Nephron (organoid): ENCODE results near the gene ASTL.
"Not testable (repeated sequence)": the region's sequence is repeated elsewhere in the genome, so short reads cannot be mapped to it uniquely, and the experiment has no call there.

Experiments used
- H3K27ac Mint-ChIP-seq, 3 experiments: 2 replicates each; pipeline ENCODE4 v1.8.0; 2020; ENCODE audit warnings: mixed read lengths in 3 of 3, mild to moderate bottlenecking in 2 of 3, moderate library complexity in 1 of 3
- H3K27me3 Mint-ChIP-seq: 2 replicates; pipeline ENCODE4 v1.8.0; 2021; ENCODE audit warnings: low read depth, mild to moderate bottlenecking, moderate library complexity, mixed read lengths
- H3K36me3 Mint-ChIP-seq: 2 replicates; pipeline ENCODE4 v1.8.0; 2020; ENCODE audit warnings: low read depth, mixed read lengths
- H3K4me1 Mint-ChIP-seq: 2 replicates; pipeline ENCODE4 v1.8.0; 2020; ENCODE audit warnings: mixed read lengths
- H3K4me3 Mint-ChIP-seq, 3 experiments: 2 replicates each; pipeline ENCODE4 v1.8.0; 2020; ENCODE audit warnings: mild to moderate bottlenecking in 3 of 3, mixed read lengths in 3 of 3, moderate library complexity in 2 of 3
- H3K9me3 Mint-ChIP-seq: 2 replicates; pipeline ENCODE4 v1.8.0; 2020; ENCODE audit warnings: mixed read lengths
- TF ChIP-seq, protein P1 (sequence below), 3 experiments: fragments of 200-600 bp; sonication (generic); IDR thresholded peaks; one replicate each; pipeline ENCODE4 v1.5.0; 2021; ENCODE audit warnings: antibody characterized with exemption in 3 of 3; ENCODE audit not compliant: unreplicated experiment in 3 of 3

Gene ASTL

DNA sequence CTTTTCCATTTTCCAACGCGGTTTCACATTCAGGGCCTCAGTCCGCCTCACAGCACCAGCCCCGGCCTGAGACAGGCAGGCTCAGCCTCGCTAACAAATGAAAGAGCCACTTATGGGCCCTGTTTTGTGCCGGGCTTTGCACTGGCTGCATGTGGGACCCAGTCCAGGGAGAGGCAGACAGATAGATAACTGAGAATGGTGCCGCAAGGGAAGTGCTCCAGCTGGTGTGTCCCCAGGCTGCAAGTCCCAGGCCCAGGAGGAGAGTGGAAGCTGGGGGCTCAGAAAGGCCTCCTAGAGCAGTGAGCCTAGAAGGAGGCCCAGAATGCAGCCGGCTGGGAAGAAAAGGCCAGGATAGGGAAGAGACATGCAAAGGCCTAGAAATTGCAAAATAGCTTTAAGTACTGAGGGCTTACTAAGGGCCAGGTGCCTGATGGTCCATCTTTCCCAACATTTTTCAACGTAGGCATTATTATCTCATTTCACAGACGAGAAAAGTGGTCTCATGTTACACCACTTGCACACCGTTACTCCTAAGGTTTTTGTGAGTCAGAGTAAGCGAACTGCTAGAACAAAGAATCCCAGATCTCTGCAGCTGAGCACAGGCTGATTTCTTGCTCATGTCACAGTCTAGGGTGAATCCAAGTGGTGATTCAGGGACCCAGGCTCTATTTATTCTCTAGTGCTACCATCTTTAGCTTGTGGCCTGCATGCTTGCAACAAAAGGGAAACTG lies 47.9 kb downstream of the ASTL start:
- TF ChIP-seq, protein P1, sequence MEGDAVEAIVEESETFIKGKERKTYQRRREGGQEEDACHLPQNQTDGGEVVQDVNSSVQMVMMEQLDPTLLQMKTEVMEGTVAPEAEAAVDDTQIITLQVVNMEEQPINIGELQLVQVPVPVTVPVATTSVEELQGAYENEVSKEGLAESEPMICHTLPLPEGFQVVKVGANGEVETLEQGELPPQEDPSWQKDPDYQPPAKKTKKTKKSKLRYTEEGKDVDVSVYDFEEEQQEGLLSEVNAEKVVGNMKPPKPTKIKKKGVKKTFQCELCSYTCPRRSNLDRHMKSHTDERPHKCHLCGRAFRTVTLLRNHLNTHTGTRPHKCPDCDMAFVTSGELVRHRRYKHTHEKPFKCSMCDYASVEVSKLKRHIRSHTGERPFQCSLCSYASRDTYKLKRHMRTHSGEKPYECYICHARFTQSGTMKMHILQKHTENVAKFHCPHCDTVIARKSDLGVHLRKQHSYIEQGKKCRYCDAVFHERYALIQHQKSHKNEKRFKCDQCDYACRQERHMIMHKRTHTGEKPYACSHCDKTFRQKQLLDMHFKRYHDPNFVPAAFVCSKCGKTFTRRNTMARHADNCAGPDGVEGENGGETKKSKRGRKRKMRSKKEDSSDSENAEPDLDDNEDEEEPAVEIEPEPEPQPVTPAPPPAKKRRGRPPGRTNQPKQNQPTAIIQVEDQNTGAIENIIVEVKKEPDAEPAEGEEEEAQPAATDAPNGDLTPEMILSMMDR (IDR thresholded peaks at IDR 0.05; ENCODE audit: unreplicated experiment in 3 of 3): no peak
- peaks cover 11% of the 10 kb centered on the region for H3K27me3 Mint-ChIP-seq
- H3K36me3 Mint-ChIP-seq: no peaks in the 10 kb centered on the region
- H3K27ac Mint-ChIP-seq: no peak overlapping the region
- no peak overlapping the region for H3K4me3 Mint-ChIP-seq
- peaks cover 8% of the 10 kb centered on the region for H3K4me1 Mint-ChIP-seq
- H3K9me3 Mint-ChIP-seq: peaks cover 5% of the 10 kb centered on the region

- no peak overlapping the region for H3K4me3 Mint-ChIP-seq
- H3K27me3 Mint-ChIP-seq: peaks cover 14% of the 10 kb centered on the region
- no peaks in the 10 kb centered on the region for H3K36me3 Mint-ChIP-seq
- H3K27ac Mint-ChIP-seq: no peak overlapping the region
- H3K4me1 Mint-ChIP-seq: peaks cover 8% of the 10 kb centered on the region
- H3K9me3 Mint-ChIP-seq: peaks cover 5% of the 10 kb centered on the region
- TF ChIP-seq, protein P1 (IDR thresholded peaks at IDR 0.05; ENCODE audit: unreplicated experiment in 3 of 3): no peak
These were observed 48.7 kb downstream of the ASTL start for GRCh38 chr2:96089356-96090195.

GRCh38 chr2:96088340-96089335 lies 49.7 kb downstream of the ASTL start:
- TF ChIP-seq, protein P1 (IDR thresholded peaks at IDR 0.05; ENCODE audit: unreplicated experiment in 3 of 3): no peak
- Mint-ChIP-seq H3K4me3 (no peak overlapping the region), H3K4me1 (peaks cover 12% of the 10 kb centered on the region)

GRCh38 chr2:96087130-96087529 lies 51.2 kb downstream of the ASTL start:
- no peak overlapping the region for H3K4me3 Mint-ChIP-seq
- peaks cover 3% of the 10 kb centered on the region for H3K9me3 Mint-ChIP-seq
- no peak overlapping the region for H3K27ac Mint-ChIP-seq
- TF ChIP-seq, protein P1 (IDR thresholded peaks at IDR 0.05; ENCODE audit: unreplicated experiment in 3 of 3): no peak
- H3K4me1 Mint-ChIP-seq: peaks cover 14% of the 10 kb centered on the region
- peaks cover 5% of the 10 kb centered on the region for H3K27me3 Mint-ChIP-seq
- no peaks in the 10 kb centered on the region for H3K36me3 Mint-ChIP-seq

More at GRCh38 chr2:96088340-96089335, 49.7 kb downstream of the ASTL start:
- peaks cover 11% of the 10 kb centered on the region for H3K27me3 Mint-ChIP-seq
- no peaks in the 10 kb centered on the region for H3K36me3 Mint-ChIP-seq
- H3K27ac Mint-ChIP-seq: no peak overlapping the region
- peaks cover 3% of the 10 kb centered on the region for H3K9me3 Mint-ChIP-seq

- H3K36me3 Mint-ChIP-seq: no peaks in the 10 kb centered on the region
- TF ChIP-seq, protein P1 (IDR thresholded peaks at IDR 0.05; ENCODE audit: unreplicated experiment in 3 of 3): no peak
- H3K4me3 Mint-ChIP-seq: no peak overlapping the region
- peaks cover 4% of the 10 kb centered on the region for H3K27me3 Mint-ChIP-seq
- H3K4me1 Mint-ChIP-seq: peaks cover 14% of the 10 kb centered on the region
- peaks cover 3% of the 10 kb centered on the region for H3K9me3 Mint-ChIP-seq
- H3K27ac Mint-ChIP-seq: no peak overlapping the region
These were observed 52.6 kb downstream of the ASTL start for GRCh38 chr2:96085541-96086355.

GRCh38 chr2:96084858-96085518 lies 53.3 kb downstream of the ASTL start:
- H3K4me3 Mint-ChIP-seq, H3K36me3 Mint-ChIP-seq, H3K9me3 Mint-ChIP-seq, H3K4me1 Mint-ChIP-seq, H3K27ac Mint-ChIP-seq, H3K27me3 Mint-ChIP-seq: not testable (repeated sequence)
